ENCODE data around the gene NEK8.
A peak's percentile ranks its signal among the peaks of the same experiment; 100 is the strongest.

The NEK8 gene

GRCh38 chr17:28710861-28711722 is 17.5 kb upstream of the NEK8 start:
- TF ChIP-seq CTCF (IDR thresholded peaks at IDR 0.05; ENCODE audit: borderline replicate concordance, insufficient read depth, low read depth, low read length), result no peak

GRCh38 chr17:28711723-28712031 is 16.9 kb upstream of the NEK8 start, which contains the start of gene PROCA1:
Gene PROCA1, minus strand, starts transcription at chr17:28711888. Its CDS starts 228 bp downstream, at chr17:28711660.
- H3K4me3 ChIP-seq (ENCODE audit: low read depth, low read length), result peak within 1 kb of the TSS; percentile 81
- TF ChIP-seq CTCF (IDR thresholded peaks at IDR 0.05; ENCODE audit: borderline replicate concordance, insufficient read depth, low read depth, low read length), result no peak

More at GRCh38 chr17:28710861-28711722, 17.5 kb upstream of the NEK8 start:
- peak overlapping the region; percentile 81 for H3K4me3 ChIP-seq (ENCODE audit: low read depth, low read length)

GRCh38 chr17:28712032-28712704 is 16.4 kb upstream of the NEK8 start:
- TF ChIP-seq CTCF (IDR thresholded peaks at IDR 0.05; ENCODE audit: borderline replicate concordance, insufficient read depth, low read depth, low read length), result 0 out of 2 replicates have a peak, but pooled peaks have one; percentile 16
- H3K4me3 ChIP-seq (ENCODE audit: low read depth, low read length), result peak overlapping the region; percentile 81

- no peak overlapping the region for H3K4me3 ChIP-seq (ENCODE audit: low read depth, low read length)
- no peak for TF ChIP-seq CTCF (IDR thresholded peaks at IDR 0.05; ENCODE audit: borderline replicate concordance, insufficient read depth, low read depth, low read length)
Measured at GRCh38 chr17:28712705-28713415, 15.7 kb upstream of the NEK8 start.

- no peak overlapping the region for H3K4me3 ChIP-seq (ENCODE audit: low read depth, low read length)
- TF ChIP-seq CTCF (IDR thresholded peaks at IDR 0.05; ENCODE audit: borderline replicate concordance, insufficient read depth, low read depth, low read length), result no peak
Measured at GRCh38 chr17:28714281-28714680, 14.3 kb upstream of the NEK8 start.

- TF ChIP-seq CTCF (IDR thresholded peaks at IDR 0.05; ENCODE audit: borderline replicate concordance, insufficient read depth, low read depth, low read length), result no peak
- H3K4me3 ChIP-seq (ENCODE audit: low read depth, low read length), result no peak overlapping the region
Measured at GRCh38 chr17:28715217-28715616, 13.4 kb upstream of the NEK8 start.
